Measurements from ENCODE around the gene GDF10.

- no peak for TF ChIP-seq CTCF (IDR thresholded peaks at IDR 0.05 in 2 of 3, conservative IDR thresholded peaks at IDR 0.05 in 1 of 3; ENCODE audit: insufficient read depth in 2 of 3, low read depth in 1 of 3, low read length in 3 of 3)
- no peak for TF ChIP-seq SMC3 (conservative IDR thresholded peaks at IDR 0.05; ENCODE audit: insufficient read depth, low read depth, low read length)
- TF ChIP-seq HDAC2 (IDR thresholded peaks at IDR 0.05): no peak
- TF ChIP-seq U2AF2 (optimal IDR thresholded peaks at IDR 0.05; ENCODE audit: low read depth, low read length): no peak
- no peak for TF ChIP-seq EP300 (IDR thresholded peaks at IDR 0.05; ENCODE audit: low read length)
- no peak for TF ChIP-seq RAD21 (CRISPR knock-in tag; conservative IDR thresholded peaks at IDR 0.05 in 1 of 2, IDR thresholded peaks at IDR 0.05 in 1 of 2)
- TF ChIP-seq MAFF (IDR thresholded peaks at IDR 0.05; ENCODE audit: low read length): no peak
- no peak for TF ChIP-seq RAD51 (IDR thresholded peaks at IDR 0.05; ENCODE audit: borderline replicate concordance, low read depth)
Measured at GRCh38 chr10:47350671-47351640, 51.0 kb downstream of the GDF10 start.

Measured in K562 (cell line).